ENCODE data around the gene DGAT2L6.
"Not testable (repeated sequence)": the region's sequence is repeated elsewhere in the genome, so short reads cannot be mapped to it uniquely, and the experiment has no call there.

Gene DGAT2L6

DNA sequence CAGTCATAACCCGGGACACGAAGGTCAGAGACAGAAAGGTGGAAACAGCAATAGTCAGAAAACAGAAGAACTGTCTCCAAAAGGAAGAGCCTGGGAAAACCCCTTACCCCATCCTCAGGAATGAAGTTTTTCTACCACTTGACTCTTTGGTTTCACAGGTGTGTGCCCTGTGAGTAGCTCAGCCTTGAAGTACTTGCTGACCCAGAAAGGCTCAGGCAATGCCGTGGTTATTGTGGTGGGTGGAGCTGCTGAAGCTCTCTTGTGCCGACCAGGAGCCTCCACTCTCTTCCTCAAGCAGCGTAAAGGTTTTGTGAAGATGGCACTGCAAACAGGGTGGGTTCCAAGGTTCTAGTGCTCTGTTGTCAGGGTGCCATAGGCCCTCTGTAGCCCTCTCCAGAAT, 24.4 kb downstream of the DGAT2L6 start:
- no peak for DNase-seq

DNA sequence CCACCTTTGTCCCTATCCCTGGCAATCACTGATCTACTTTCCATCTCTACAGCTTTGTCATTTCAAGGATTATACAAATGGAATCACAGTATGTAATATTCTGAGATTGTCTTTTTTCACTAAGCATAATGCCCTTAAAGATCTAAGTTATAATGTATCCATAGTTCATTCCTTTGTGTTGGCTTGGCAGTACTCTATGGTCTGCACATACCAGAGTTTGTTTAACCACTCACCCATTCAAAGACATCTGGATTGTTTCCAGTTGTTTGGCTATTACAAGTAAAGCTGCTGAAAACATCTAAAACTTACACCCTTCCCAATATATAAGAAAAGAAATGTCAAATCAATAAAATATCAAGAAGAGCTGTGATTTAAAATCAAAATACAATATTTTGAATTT, 31.2 kb downstream of the DGAT2L6 start:
- DNase-seq: no peak

DNA sequence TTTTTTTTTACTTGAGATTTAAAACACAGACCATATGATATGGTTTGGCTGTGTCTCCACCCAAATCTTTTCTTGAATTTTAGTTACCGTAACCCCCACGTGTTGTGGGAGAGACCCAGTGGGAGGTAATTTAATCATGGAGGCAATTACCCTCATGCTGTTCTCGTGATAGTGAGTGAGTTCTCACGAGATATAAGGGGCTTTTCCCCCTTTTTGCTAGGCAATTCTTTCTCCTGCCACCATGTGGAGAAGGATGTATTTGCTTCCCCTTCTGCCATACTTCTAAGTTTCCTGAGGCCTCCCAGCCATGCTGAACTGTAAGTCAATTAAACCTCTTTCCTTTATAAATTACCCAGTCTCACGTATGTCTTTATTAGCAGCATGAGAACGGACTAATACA, 32.3 kb downstream of the DGAT2L6 start:
- not testable (repeated sequence) for DNase-seq

DNA sequence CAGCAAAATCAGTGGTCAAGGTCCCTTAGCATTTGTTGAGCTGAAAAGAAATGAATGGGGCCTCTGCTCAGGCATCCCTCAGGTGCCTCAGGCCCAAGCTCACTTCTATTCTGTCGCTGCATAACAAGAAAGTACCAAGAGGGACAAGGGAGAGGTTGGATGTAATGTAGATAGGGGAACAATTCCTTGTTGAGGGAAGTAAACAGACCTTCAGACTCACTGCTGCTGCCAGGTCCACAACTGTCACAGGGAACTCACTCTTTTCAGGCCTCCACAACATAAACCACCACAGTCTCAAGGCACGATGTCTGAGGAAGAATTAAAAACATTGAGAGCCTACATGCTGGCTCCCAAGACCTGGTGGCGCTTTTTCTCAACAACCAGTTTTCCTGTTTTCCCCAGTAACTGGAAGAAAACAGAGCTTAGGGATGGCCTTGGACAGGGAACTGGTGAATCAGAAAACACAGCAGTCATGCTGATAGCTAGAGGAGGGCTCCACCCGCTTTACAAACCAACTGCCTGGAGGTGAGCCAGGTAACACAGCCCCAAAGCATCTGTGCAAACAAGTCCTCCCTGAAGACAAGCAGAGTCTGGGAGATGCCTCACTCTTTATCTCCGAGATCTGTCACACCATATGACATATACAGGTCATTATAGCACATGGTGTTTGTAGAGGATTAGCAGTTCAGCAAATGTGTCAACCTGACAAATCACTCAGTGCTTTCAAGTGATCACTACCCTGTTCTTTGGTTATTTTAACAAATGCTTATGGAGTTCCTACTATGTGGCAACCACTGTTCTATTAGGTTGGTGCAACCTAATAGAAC, 42.9 kb downstream of the DGAT2L6 start:
- DNase-seq: no peak

DNA sequence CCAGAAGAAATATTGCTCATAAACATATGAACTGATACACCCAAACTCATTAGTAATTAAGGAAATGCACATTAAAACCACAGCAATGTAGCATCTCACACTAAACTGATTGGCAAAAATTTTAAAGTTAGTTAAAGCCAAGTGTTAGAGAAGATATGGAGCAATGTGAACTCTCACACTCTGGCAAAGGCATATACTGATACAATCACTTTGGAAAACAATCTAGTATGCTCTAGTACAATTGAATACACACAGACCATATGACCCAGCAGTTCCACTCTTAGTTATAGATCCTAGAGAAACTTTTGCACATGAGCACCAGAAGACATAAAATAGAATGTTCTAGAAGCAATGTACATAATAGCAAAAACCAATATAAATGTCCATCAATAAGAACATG, 48.8 kb downstream of the DGAT2L6 start:
- no peak for DNase-seq

DNA sequence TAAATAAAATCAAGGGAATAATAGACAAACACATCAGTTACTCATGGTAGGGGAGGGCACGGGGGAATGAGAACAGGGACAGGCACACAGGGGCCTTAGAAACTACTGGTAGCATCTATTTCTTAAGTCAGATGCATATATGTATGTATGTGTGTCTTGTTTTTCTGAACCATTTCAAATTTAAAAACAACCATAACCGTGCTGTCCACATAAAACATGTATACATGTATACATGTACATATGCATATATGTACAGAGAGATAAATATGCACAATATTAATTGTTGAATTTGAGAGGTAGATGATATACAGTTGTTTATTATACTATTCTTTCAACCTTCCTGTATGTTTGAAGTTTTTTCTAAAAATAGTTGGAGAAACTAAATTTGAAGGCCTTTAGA, 49.4 kb downstream of the DGAT2L6 start:
- no peak for DNase-seq

DNA sequence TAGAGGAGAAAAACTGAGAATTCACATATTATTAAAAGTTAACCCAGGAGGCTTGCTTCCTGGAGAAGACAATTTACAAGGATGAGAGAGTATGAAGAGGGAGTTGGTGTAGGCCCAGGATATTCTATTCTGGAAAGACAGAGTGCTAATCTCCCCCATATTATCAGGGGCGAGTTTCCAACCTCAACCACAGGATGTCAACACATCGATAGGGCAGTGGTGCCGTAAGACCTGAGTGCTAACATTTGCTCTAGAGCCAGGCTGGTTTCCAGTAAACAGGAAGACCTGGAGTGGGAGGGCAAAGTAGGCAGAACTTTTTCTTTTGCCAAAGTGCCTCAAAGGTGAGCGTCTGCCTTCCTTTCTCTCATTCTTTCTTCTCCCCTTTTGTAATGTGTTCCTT, 54.4 kb downstream of the DGAT2L6 start:
- DNase-seq: no peak

DNA sequence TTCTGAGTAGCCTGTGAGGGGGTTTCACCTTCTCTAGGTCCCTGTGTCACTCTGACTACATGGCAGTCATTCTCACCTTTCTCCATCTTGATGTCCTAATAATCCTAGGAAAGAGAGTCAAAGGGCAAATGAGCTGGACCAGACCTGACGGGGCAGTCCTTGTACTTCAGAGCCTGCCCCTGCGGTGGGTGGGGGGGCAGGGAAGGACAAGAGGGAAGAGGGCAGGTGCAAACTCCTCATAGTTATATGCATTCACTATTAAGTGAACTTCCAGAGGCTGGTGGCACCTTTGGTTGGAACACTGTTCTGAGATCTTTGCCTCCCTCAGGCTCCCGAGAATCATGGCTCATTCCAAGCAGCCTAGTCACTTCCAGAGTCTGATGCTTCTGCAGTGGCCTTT, 57.1 kb downstream of the DGAT2L6 start, which contains the start of gene AWAT1:
Gene AWAT1 (plus strand): TSS at position 301 of the 400 bp plus-strand sequence. CDS start 41 bp downstream, at position 342.
- DNase-seq: no peak

DNA sequence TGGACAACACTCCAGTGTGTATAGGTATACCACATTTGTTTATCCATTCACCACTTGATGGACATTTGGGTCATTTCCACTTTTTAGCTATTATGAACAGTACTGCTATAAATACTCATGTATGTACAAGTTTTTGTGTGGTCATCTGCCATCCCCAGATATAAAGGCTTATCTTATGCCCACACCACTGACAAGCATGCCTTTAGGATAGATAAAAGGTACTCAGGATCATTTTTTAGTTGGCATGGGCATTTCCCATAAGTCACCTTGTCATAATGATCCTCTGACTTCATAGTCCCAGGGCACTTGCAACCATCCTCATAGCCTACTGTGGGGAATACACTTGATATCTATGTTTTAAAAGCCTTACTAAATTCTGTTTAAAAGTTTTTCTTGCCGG, 63.5 kb downstream of the DGAT2L6 start:
- DNase-seq: no peak

DNA sequence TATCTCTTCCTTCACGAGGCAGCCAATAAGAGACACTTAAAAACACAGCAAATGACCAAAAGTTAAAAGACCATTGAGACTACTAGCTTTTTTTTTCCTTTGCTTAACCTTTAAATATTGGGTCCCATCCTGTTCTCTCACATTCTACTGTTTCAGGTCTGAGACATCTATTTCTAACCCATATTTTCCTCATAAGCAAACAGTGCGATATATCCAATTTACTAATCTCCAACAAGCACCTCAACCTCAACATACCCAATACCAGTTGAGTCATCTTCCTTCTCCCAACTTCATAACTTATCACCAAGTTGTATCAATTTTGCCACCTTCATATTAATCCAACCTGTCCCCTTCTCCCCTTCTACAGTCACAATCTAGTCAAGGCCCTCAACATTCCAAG, 64.2 kb downstream of the DGAT2L6 start:
- no peak for DNase-seq

DNA sequence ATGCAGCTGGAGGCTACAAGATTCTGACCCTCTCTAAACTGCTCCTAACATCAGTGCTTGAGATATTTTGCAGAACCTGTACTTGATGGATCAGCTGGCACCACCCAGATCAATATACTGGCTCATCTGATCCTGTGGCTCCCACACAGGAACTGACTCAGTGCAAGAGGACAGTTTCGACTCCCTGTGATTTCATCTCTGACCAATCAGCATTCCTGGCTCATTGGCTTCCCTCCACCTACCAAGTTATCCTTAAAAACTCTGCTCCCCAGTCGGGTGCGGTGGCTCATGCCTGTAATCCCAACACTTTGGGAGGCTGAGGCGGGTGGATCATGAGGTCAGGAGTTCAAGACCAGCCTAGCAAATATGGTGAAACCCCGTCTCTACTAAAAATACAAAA, 66.3 kb downstream of the DGAT2L6 start:
- not testable (repeated sequence) for DNase-seq

DNA sequence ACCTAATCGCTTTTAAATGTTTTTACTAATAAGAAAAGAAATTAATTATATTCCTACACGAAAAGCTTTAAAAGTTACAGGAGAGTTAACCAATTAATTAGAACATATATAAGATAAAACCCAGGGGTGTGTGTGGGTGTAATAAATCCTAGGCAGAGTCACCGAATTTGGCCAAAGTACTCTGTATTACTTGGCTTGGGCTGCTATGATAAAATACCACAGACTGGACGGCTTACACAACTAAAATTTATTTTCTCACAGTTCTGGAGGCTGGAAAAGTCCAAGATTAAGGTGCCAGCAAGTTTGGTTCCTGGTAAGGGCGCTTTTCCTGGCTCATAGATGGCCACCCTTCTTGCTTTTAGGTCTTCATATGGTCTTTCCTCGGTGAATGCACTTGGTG, 67.6 kb downstream of the DGAT2L6 start:
- DNase-seq: no peak

DNA sequence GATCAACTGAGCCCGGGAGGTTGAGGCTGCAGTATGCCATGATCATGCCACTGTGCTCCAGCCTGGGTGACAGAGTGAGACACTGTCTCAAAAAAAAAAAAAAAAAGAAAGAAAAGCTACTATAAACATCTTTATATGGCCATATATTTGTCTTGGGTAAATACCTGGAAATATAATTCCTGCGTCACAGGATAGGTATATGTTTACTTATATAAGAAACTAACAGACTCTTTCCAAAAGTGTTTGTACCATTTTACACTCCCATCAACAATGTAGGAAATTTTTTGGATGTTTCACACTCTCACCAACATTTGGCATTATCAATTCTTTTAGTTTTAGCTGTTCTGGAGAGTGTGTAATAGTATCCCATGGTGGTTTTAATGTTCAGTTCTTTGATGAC, 70.0 kb downstream of the DGAT2L6 start:
- DNase-seq: no peak

DNA sequence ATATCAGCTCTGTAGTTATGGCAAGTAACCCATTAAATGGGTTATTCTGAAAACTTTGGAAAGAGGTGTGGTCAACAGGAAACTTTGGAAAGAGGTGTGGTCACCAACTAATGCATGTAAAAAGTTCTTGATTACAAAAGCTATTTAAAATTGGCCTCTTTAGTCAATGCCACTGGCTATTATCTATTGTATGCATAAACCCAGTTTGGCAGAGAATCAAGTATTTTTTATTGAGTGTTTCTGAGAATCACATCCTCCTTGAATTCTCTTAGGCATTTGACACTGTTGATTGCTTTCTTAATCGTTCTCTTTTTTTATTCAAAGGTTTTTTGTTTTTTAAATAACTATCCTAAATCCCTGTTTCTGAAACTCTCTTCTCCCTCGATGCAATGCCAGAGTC, 75.2 kb downstream of the DGAT2L6 start:
- no peak for DNase-seq

DNA sequence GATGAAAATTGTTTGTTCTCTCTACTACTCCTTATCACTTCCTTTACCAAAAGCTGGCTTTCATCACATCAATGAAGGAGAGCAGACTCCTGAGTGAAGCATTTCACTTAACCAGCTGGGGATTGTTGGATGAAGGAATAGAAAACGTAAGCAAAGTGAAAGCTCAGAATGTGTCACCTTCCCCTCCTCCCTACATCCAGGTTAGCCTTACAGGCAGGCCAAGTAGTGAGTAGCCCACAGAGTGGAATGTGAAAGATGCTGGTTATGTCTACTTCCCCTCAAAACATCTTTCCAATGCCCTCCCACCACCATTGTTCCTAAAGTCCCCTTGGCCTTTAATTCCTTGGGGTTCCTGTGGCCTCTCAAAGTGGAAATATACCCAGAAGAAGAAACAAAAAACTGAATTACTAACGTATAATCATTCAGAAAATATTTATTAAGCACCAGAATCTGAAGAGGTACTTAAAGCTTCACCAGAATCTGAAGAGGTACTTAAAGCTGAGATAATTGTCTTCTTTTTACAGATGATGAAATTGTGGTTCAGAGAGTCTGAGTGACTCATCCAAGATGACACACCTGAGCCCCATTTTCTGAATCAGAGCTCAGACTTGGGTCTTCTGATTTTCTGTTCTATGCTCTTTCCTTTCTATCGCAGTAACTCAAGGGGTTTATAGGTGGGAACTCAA, 76.2 kb downstream of the DGAT2L6 start:
- no peak for DNase-seq

DNA sequence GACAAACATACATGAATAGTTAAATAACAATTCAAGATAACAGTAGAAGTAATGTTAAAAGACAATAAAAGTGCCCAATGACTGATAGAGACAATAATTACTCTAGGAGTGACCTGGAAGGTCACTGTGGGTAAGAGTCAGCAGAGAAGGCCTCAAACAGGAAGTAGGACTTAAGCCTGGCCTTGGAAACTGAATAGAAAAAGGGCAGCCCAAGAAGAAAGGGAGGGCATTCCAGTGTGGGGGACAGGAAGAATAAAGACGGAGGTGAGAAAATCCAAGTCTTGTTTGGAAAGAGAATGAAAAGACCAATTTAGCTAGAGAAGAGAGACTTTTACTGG, 76.7 kb downstream of the DGAT2L6 start:
- DNase-seq: no peak

DNA sequence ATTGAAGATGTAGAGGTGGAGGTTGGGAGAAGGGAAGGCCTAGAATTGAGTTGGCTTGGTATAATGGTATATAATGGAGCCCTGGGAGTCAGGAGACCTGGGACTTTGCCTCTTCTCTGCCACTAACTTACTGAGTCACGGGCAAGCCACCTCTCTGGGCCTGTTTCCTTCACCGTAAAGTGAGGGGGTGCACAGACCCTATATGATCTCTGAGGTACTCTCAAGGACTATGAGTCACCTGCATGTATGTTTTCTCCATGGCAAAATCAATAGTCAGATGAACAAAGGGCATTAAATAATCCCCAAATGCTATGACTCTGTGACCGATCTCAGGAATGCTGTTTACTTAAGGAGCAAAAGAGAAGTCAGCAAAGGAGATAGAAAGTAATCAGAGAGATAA, 77.6 kb downstream of the DGAT2L6 start:
- no peak for DNase-seq

All from stimulated activated naive CD4-positive, alpha-beta T cell treated with Interleukin-2 at 50 U/mL for 16 hours (primary cell).